ENCODE data around the gene SIRT5. TPM values are rescaled to one million over a fixed set of nuclear protein-coding genes. Genes with fewer than 3 reads are reported as not detected.
A peak's percentile ranks its signal among the peaks of the same experiment; 100 is the strongest.

SIRT5 gene
- total and polyA plus RNA-seq, 2 experiments from 2014 or later = 4.8 to 6.1 TPM

DNA sequence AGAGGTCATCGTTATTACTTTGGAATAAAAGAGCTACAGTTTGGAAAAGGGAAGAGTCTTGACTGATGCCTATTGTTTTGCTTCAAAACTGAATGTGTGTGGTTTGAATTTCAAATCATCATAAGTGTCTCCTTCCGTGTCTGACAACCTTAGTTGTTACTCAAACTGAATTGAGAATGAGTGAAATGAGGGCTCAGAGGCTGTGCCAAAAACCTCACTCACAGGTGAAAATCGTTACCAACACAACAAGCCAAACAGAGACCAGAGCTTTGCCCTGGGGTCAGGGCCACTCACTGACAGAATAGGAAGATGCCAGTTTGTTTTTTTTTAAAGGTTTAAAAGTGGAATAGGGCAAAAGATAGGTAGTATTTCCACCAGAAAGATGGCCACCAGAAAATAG, 15.2 kb upstream of the SIRT5 start:
- Histone ChIP-seq H3K4me1 (ENCODE audit: insufficient read depth) (peaks cover 10% of the 10 kb centered on the region), H3F3A (ENCODE audit: insufficient read depth) (0 out of 2 replicates have a peak, but pooled peaks cover 8% of the 10 kb centered on the region), H3K79me2 (ENCODE audit: insufficient read depth) (no peaks in the 10 kb centered on the region), H3K4me3 (no peak overlapping the region), H3K36me3 (ENCODE audit: low read depth) (no peaks in the 10 kb centered on the region), H3K9ac (no peak overlapping the region), H3K27ac (no peak overlapping the region), H2AFZ (peak overlapping the region; percentile 43; the same call in 1 of the 2 replicates), H3K27me3 (replicated peaks; ENCODE audit: insufficient read depth) (no peaks in the 10 kb centered on the region), H4K20me1 (ENCODE audit: insufficient read depth) (no peaks in the 10 kb centered on the region), H3K4me2 (ENCODE audit: unreplicated experiment) (no peak overlapping the region), H3K9me3 (ENCODE audit: low read depth) (no peaks in the 10 kb centered on the region), H3K9me2 (ENCODE audit: insufficient read depth) (no peaks in the 10 kb centered on the region)
- WGBS, 2 experiments (ENCODE audit: low coverage in 1 of 2, low lambda C conversion rate in 2 of 2, missing lambda C conversion rate in 2 of 2) = 28 to 30% methylated on average over 3 of the region's 3 CpGs
- TF ChIP-seq EZH2 (IDR thresholded peaks at IDR 0.05; ENCODE audit: insufficient read depth, poor library complexity, severe bottlenecking) (no peak), EZH2phosphoT487 (IDR thresholded peaks at IDR 0.05; ENCODE audit: insufficient read depth, low read depth) (no peak)
- no peak for DNase-seq
- in situ Hi-C loops (cut with MboI) = no loop called here

DNA sequence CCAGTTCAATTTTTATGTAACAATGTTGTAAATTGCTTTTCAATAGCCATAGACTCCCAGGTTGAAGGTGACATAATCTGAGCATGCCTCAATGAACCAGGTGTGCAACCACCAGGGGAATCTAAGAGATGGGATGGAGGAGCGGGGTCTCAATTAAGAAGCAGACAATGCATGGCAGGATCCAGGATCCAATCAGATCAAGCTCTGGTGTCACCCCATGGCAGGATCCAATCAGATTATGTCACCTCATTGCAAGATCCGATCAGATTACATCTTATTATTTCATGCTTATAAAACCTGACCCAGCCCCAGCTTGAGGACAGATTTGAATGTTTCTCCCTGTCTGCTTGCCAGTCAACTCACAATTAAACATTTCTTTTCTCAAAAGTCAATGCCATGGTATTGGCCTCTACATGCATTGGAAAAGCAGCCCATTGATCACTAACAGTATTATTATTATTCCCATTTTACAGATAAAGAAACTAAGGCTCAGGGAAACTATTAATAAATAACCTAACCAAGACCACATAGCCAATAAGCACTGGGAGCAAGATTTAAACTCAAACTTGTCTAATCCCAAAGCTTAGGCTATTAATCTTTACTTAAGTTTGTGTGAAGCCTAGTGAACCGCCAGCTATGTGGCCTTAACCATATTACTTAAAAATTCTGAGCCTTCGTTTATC, 14.3 kb upstream of the SIRT5 start:
- in situ Hi-C loops (cut with MboI) = no loop called here
- Histone ChIP-seq H2AFZ (no peak overlapping the region), H3K27ac (no peak overlapping the region), H3F3A (ENCODE audit: insufficient read depth) (no peaks in the 10 kb centered on the region), H4K20me1 (ENCODE audit: insufficient read depth) (no peaks in the 10 kb centered on the region), H3K36me3 (ENCODE audit: low read depth) (no peaks in the 10 kb centered on the region), H3K4me1 (ENCODE audit: insufficient read depth) (peaks cover 4% of the 10 kb centered on the region), H3K4me2 (ENCODE audit: unreplicated experiment) (no peak overlapping the region), H3K79me2 (ENCODE audit: insufficient read depth) (no peaks in the 10 kb centered on the region), H3K27me3 (replicated peaks; ENCODE audit: insufficient read depth) (no peaks in the 10 kb centered on the region; the same call in 1 of the 2 replicates), H3K9me3 (ENCODE audit: low read depth) (no peaks in the 10 kb centered on the region), H3K4me3 (no peak overlapping the region), H3K9me2 (ENCODE audit: insufficient read depth) (no peaks in the 10 kb centered on the region), H3K9ac (no peak overlapping the region)
- no peak for DNase-seq
- 81 to 85% methylated on average over 4 of the region's 4 CpGs for WGBS, 2 experiments (ENCODE audit: low coverage in 1 of 2, low lambda C conversion rate in 2 of 2, missing lambda C conversion rate in 2 of 2)
- TF ChIP-seq EZH2phosphoT487 (IDR thresholded peaks at IDR 0.05; ENCODE audit: insufficient read depth, low read depth) (no peak), EZH2 (IDR thresholded peaks at IDR 0.05; ENCODE audit: insufficient read depth, poor library complexity, severe bottlenecking) (no peak)

DNA sequence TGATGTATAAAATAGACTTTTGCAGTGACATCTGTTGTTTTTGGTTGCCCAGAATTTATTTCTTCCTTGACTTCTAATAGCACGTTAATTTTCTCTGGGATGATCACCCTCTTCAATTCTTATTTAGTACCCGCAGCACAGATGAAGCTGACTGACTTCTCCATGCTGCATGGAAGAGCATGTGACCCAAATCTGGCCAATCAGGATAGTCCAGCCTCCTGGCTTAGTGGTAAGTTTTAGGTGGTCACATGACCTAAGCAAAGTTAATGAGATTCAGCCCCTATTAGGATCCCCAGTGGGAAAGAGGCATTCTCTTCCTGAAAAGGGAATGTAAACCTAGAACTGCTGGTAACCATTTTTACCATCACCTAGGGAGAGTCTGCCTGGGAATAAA, 13.8 kb upstream of the SIRT5 start:
- Histone ChIP-seq H3K4me3 (no peak overlapping the region), H3K9ac (no peak overlapping the region), H3K27ac (no peak overlapping the region), H3K9me2 (ENCODE audit: insufficient read depth) (no peaks in the 10 kb centered on the region), H3K4me1 (ENCODE audit: insufficient read depth) (no peaks in the 10 kb centered on the region; the same call in 1 of the 2 replicates), H3K9me3 (ENCODE audit: low read depth) (no peaks in the 10 kb centered on the region), H3F3A (ENCODE audit: insufficient read depth) (no peaks in the 10 kb centered on the region), H2AFZ (no peak overlapping the region), H3K4me2 (ENCODE audit: unreplicated experiment) (no peak overlapping the region), H3K36me3 (ENCODE audit: low read depth) (no peaks in the 10 kb centered on the region), H3K79me2 (ENCODE audit: insufficient read depth) (no peaks in the 10 kb centered on the region), H4K20me1 (ENCODE audit: insufficient read depth) (no peaks in the 10 kb centered on the region), H3K27me3 (replicated peaks; ENCODE audit: insufficient read depth) (no peaks in the 10 kb centered on the region; the same call in 1 of the 2 replicates)
- in situ Hi-C loops (cut with MboI) = no loop called here
- TF ChIP-seq EZH2phosphoT487 (IDR thresholded peaks at IDR 0.05; ENCODE audit: insufficient read depth, low read depth) (no peak), EZH2 (IDR thresholded peaks at IDR 0.05; ENCODE audit: insufficient read depth, poor library complexity, severe bottlenecking) (no peak)
- WGBS, 2 experiments (ENCODE audit: low coverage in 1 of 2, low lambda C conversion rate in 2 of 2, missing lambda C conversion rate in 2 of 2) = 96 to 98% methylated on average over 2 of the region's 2 CpGs
- no peak for DNase-seq

DNA sequence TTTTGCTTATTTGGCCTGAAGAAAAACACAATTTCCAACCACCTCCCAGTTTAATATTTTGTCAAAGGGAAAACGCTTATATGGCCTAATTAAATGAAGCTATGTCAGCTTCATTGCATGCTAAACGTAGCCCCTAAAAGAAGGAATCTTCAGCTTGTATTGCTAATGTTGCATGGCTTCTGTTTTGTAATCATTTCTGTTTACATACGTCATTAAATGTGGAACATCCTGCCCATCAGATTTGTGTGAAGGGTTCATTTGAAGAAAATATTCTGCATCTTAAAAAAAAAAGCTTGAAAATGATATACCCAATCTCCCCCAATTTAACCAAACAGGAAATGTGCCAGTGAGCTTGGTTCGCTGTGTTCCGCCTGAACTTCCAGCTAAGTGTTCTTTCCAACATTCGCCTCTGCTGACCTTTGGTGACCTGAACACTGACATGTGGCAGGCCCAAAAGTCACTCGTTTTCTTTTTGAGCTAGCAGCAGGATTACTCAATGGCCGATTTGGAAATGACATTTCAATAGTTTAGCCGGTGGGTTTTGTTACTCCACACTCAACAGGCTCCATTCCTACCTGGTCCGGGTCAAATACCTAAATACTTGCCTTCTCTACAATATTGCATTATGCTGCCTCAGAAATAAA, 12.7 kb upstream of the SIRT5 start:
- Histone ChIP-seq H3K9me3 (ENCODE audit: low read depth) (no peaks in the 10 kb centered on the region), H3K27ac (no peak overlapping the region), H3K4me1 (ENCODE audit: insufficient read depth) (no peaks in the 10 kb centered on the region), H3K9me2 (ENCODE audit: insufficient read depth) (no peaks in the 10 kb centered on the region), H3K79me2 (ENCODE audit: insufficient read depth) (no peaks in the 10 kb centered on the region), H3K9ac (no peak overlapping the region), H3K4me2 (ENCODE audit: unreplicated experiment) (no peak overlapping the region), H4K20me1 (ENCODE audit: insufficient read depth) (no peaks in the 10 kb centered on the region), H3K36me3 (ENCODE audit: low read depth) (no peaks in the 10 kb centered on the region), H3K4me3 (no peak overlapping the region), H3F3A (ENCODE audit: insufficient read depth) (no peaks in the 10 kb centered on the region), H2AFZ (no peak overlapping the region), H3K27me3 (replicated peaks; ENCODE audit: insufficient read depth) (no peaks in the 10 kb centered on the region; the same call in 1 of the 2 replicates)
- WGBS, 2 experiments (ENCODE audit: low coverage in 1 of 2, low lambda C conversion rate in 2 of 2, missing lambda C conversion rate in 2 of 2) = 57% methylated on average over 10 of the region's 10 CpGs
- no peak for DNase-seq
- in situ Hi-C loops (cut with MboI) = no loop called here
- TF ChIP-seq EZH2 (IDR thresholded peaks at IDR 0.05; ENCODE audit: insufficient read depth, poor library complexity, severe bottlenecking) = no peak
- TF ChIP-seq EZH2phosphoT487 (IDR thresholded peaks at IDR 0.05; ENCODE audit: insufficient read depth, low read depth) = no peak

Measured in GM23248 (cell line).